HG03354 (cell line): Measurements from ENCODE around the gene ZMYND12.

Experiments used
- ATAC-seq: cut with Tn5 transposase; IDR thresholded peaks from one replicate; pipeline ENCODE4 v1.9.1; 2021; ENCODE audit warnings: mild to moderate bottlenecking; ENCODE audit not compliant: unreplicated experiment, poor library complexity, severe bottlenecking

Gene ZMYND12

DNA sequence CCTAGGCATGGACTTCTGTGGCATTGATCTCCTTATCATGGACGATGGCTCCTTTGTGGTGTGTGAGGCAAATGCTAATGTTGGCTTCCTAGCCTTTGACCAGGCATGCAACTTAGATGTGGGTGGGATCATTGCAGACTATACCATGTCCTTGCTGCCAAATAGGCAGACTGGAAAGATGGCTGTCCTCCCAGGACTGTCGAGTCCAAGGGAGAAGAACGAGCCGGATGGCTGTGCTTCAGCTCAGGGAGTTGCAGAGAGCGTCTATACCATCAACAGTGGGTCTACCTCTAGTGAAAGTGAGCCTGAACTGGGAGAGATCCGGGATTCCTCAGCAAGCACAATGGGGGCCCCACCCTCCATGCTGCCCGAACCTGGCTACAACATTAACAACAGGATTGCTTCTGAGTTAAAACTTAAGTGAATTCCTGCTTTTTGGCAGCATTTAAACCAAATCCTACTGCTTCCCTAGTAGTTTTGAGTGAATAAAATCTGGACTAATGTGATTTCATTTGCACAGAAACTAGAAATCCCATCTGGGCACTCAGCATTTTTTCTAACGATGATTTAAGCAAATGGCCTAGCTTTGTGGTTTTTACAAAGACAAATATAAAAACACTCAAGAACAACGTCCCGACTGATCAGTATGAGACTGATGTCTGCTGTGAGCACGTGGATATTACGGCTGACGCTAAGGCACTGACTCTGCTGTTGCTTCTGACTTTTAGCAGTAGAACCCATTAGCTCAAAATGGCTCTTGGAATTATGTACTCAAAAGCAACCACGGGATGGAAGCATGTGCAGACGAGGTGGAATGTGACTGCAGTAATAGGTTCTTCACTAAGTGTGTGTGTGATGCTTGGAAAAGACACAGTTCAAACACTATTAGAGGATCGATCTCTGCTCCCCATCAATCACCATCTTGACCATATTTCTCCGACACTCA lies 41.0 kb downstream of the ZMYND12 start:
- no peak for ATAC-seq

DNA sequence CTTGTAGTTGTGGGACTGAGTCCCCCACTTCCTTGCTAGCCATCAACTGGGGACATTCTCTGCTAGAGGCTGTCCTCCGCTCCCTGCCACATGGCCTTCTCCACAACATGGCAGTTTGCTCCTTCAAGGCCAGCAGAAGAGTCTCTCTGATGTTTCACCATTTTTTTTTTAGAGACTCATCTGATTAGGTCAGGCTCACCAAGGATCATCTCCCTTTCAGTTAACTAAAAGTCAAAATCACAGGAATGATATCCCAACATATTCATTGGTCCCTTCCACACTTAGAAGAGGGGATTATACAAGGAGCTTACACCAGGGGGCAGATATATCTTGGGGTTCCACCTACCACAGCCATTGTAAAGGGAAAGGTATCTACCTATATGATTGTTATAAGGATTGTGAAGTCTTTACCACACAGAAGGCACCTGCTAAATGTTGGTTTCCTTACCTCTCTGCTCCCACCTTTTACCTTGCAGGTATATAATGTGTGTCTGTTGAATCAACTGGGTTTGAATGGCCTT lies 51.9 kb downstream of the ZMYND12 start:
- no peak for ATAC-seq

DNA sequence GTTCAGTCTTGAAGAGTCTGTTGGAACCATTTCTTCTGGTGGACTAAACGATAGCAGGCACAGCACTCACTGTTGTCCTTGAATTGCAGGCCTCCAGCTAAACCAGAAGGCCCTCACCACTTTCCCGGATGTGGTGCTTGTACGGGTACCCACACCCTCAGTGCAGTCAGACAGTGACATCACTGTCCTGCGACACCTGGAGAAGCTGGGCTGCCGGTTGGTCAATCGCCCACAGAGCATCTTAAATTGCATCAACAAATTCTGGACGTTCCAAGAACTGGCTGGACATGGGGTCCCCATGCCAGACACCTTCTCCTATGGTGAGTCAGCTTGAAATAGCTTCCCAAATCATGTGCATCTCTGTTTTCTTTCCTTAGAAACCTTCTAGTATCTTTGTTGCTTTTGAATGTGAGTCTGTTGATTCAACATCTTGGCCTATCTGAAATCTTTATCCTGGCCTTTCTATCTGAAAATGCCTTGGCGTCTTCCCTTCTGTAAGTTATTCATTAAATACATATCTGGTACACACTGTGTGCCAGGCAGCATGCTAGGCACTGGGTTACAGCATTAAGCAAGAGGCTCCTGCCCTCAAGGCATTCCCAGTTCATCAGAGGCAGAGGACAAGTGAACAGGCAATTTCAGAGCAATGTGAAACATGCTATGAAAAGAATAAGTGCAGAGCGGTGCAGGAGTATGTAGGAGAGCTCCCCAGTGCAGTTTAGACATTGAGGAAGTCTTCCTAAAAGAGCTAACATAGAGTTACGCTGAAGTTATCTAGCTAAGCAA lies 56.3 kb downstream of the ZMYND12 start:
- ATAC-seq = no peak

DNA sequence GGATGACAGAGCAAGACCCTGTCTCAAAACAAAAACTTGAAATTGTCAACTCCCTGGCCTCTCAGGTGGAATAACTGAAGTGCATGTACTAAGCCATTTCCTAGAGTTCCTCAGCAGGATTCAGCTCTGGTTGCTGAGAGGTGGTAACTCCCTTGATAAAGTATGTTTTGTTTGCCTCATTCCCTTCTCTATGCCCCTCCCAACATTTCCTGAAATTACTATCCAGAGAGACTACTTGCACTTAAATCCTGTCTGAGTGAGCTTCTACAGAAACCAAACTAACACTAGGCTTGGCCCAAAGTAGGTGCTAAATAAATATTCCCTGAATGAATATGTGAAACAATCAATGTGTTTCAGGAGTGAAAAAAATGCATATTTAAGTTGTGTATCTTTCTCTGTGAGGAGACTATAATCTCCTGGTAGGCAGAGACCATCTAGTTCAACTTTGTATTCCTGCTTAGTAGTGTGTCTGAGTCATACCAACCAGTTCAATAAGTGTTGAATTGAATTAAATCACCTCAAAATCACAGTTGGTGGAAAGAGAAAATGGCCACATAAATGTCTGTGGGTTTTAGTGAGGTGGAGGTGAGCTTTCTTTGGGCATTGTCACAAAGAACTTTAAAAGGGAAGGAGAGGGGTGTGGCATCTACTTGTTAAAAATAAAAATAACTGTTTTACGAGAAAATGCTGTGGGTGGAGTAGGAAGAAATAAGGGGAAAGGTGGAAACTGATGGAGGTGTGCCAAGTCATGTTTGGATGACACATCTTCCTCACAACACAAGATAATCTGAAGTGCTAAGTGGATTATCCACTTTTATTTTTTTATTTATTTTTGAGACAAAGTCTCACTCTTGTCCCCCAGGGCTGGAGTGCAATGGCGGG lies 62.6 kb downstream of the ZMYND12 start:
- no peak for ATAC-seq

DNA sequence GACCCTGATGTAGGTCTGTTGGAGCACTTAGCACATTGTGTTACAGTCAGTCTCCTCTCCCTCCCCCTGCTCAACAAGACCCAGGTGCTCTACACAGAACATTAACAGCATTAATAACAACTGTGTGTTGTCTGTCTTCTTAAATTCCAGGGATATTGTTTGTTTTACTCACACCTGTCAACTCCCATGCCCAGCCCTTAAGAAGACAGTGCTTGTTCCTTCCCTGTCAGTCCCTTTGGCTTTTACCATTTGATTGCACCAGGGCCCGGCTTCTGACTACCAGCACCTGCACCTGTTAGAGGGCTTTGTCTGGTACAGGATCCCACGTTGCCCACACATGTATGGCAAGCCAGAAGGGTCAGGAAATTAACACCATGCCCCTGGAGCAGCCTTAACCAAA lies 63.6 kb downstream of the ZMYND12 start:
- no peak for ATAC-seq

DNA sequence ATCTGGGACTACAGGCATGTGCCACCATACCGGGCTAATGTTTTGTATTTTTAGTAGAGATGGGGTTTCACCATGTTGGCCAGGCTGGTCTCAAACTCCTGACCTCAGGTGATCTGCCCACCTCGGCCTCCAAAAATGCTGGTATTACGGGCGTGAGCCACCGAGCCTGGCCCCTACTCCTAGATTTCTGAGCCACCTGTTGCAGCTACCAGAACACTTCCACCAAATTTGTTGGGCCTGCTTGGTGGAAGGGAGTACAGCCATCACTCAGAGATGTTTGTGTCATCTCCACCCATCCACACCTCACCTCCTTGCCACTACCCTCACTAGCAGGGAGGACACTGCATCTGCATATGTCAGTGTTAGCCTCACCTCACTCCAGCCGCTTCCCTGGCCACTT lies 69.8 kb downstream of the ZMYND12 start:
- ATAC-seq = no peak

DNA sequence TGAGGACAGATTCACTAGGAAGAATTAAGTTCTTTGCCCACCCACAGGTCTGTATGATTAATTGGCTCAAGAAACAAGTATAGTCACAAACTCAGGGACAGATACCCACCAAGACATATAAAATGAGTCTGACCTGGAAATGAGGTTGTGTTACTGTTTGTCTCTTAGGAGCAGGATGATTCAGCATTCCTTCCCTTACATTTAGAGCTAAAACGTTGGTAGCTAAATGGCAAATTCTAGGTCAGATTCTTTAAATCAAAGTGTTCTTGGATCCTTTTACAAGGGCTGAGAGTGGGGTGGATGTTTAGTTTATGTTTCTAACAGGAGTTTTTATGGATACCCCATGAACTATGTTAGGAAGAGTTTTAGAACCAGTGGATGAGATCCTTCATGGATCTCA lies 70.5 kb downstream of the ZMYND12 start:
- no peak for ATAC-seq

DNA sequence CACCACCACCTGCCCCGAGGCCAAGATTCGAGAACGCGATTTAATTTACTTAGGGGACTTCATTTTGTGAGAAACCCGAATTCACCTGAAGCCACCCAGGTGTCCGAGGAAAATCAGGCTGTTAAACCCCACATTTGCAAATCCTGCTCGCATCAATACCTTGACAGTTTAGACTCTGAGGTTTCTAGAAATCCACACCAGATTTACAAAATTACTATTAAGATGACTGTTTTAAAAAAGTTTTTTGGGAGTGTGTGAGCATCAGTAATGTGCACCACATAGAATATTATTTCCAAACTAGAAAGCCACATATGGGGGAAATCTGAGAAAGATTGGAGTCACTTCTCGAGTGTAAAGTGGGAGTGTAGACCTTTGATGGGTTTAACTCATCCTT lies 74.5 kb downstream of the ZMYND12 start:
- ATAC-seq = no peak

DNA sequence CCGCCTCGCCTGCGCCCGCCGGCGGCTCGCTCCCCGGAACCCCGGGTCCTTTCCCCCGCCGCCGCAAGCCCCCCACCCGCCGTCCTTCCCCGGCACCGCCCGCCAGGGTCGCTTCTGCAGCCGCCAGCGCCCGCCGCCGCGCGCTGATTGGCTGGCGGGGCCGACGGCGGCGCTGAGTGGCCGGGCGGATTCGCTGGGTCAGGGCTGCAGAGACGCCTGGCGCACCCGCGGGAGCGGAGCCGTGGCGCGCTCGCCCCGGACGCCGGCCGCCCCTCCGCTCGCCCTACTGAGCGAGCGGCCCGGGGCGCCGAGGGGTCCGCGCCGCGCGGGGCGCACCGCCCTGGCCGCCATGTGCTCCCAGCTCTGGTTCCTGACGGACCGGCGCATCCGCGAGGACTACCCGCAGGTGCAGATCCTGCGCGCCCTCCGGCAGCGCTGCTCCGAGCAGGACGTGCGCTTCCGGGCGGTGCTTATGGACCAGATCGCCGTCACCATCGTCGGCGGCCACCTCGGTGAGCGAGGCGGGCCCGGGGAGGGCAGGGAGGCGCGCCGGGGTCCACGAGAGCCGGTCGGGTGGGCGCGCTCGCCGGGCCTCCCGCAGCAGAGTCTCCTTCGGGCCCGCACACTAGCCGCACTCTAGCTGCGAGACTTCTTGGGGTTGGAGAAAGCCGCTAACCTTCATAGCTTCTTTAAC lies 75.1 kb downstream of the ZMYND12 start, which contains the start of gene RIMKLA:
Gene RIMKLA, plus strand, starts transcription at position 207 of the 694 bp plus-strand sequence. Its CDS starts 143 bp downstream, at position 350.
- ATAC-seq = peak; percentile 82
